IMR-90 (cell line): ENCODE data around the gene SHISA2. TPM values are rescaled to one million over a fixed set of nuclear protein-coding genes. Genes with fewer than 3 reads are reported as not detected.

Source experiments
- ATAC-seq: fragments of 200-7000 bp; cut with Tn5 transposase; 2 replicates; pipeline ENCODE4 v1.9.1; 2020; ENCODE audit warnings: low read depth, mild to moderate bottlenecking, moderate library complexity
- BruUV-seq: library from RNA; stranded (reverse); fragments of 400-500 nt; replicated peaks from 2 replicates; lab custom pipeline; 2021; lab: Mats Ljungman, UMichigan
- CTCF ChIA-PET: fragments of 300-600 bp; formaldehyde crosslinking; extraction: SDS; loops from one replicate; lab custom pipeline; 2021; ENCODE audit warnings: antibody characterized with exemption; lab: Yijun Ruan, JAX
- POLR2A ChIA-PET: fragments of 300-600 bp; sonication (Branson Sonifier 250); formaldehyde crosslinking; loops from one replicate; lab custom pipeline; 2022; ENCODE audit warnings: antibody characterized with exemption; ENCODE audit not compliant: unreplicated experiment; lab: Charles Lee
- DNase-seq: peaks from one replicate; pipeline ENCODE4 v3.0.0; 2013
- H2AFZ ChIP-seq: replicated peaks from 2 replicates; pipeline ENCODE3; 2013; ENCODE audit warnings: low read length, mild to moderate bottlenecking; ENCODE audit not compliant: poor library complexity
- H2AK5ac ChIP-seq: 2 replicates; pipeline ENCODE4 v1.6.1; 2013; ENCODE audit warnings: low read depth, low read length, inconsistent platforms
- H2AK9ac ChIP-seq: replicated peaks from 2 replicates; pipeline ENCODE3; 2013; ENCODE audit warnings: mild to moderate bottlenecking, low read depth, low read length, moderate library complexity; ENCODE audit not compliant: poor library complexity
- H2BK120ac ChIP-seq: 2 replicates; pipeline ENCODE4 v1.6.1; 2013; ENCODE audit warnings: low read depth, low read length, inconsistent platforms
- H2BK15ac ChIP-seq: 3 replicates; pipeline ENCODE4 v1.6.1; 2013; ENCODE audit warnings: low read depth, low read length, inconsistent platforms
- H2BK20ac ChIP-seq: 2 replicates; pipeline ENCODE4 v1.6.1; 2013; ENCODE audit warnings: low read depth, mild to moderate bottlenecking, inconsistent platforms, low read length, moderate library complexity
- H2BK5ac ChIP-seq: 2 replicates; pipeline ENCODE4 v1.6.1; 2013; ENCODE audit warnings: mild to moderate bottlenecking, low read depth, low read length, inconsistent platforms; ENCODE audit not compliant: poor library complexity, severe bottlenecking
- H3K14ac ChIP-seq: replicated peaks from 2 replicates; pipeline ENCODE4 v1.6.1; 2013; ENCODE audit warnings: low read depth, low read length, inconsistent platforms
- H3K18ac ChIP-seq: 2 replicates; pipeline ENCODE4 v1.6.1; 2013; ENCODE audit warnings: low read depth, low read length, control low read depth
- H3K23ac ChIP-seq: 2 replicates; pipeline ENCODE4 v1.6.1; 2013; ENCODE audit warnings: low read depth, low read length, inconsistent platforms
- H3K27ac ChIP-seq: 2 replicates; pipeline ENCODE4 v1.5.1; 2013; ENCODE audit warnings: mild to moderate bottlenecking, control low read depth, low read length; ENCODE audit not compliant: insufficient read depth
- H3K27me3 ChIP-seq: 2 replicates; pipeline ENCODE4 v1.6.1; 2013; ENCODE audit warnings: low read length; ENCODE audit not compliant: control insufficient read depth, insufficient read depth
- H3K36me3 ChIP-seq: 2 replicates; pipeline ENCODE4 v1.6.1; 2013; ENCODE audit warnings: low read length, mixed read lengths; ENCODE audit not compliant: control insufficient read depth, insufficient read depth
- H3K4ac ChIP-seq: 2 replicates; pipeline ENCODE4 v1.6.1; 2013; ENCODE audit warnings: low read depth, low read length, inconsistent platforms
- H3K4me1 ChIP-seq: 2 replicates; pipeline ENCODE4 v1.6.1; 2013; ENCODE audit warnings: low read length, mixed read lengths; ENCODE audit not compliant: control insufficient read depth, insufficient read depth
- H3K4me2 ChIP-seq: 2 replicates; pipeline ENCODE4 v1.6.1; 2013; ENCODE audit warnings: low read depth, mild to moderate bottlenecking, control low read depth, low read length, moderate library complexity
- H3K4me3 ChIP-seq: 2 replicates; pipeline ENCODE4 v1.5.1; 2013; ENCODE audit warnings: low read depth, mild to moderate bottlenecking, control low read depth, low read length, moderate library complexity; ENCODE audit not compliant: insufficient read depth
- H3K56ac ChIP-seq: 2 replicates; pipeline ENCODE4 v1.6.1; 2013; ENCODE audit warnings: low read length, inconsistent platforms; ENCODE audit not compliant: insufficient read depth; ENCODE audit errors: extremely low read depth
- H3K79me1 ChIP-seq, 2 experiments: 2 replicates each; pipeline ENCODE4 v1.6.1; 2013; ENCODE audit warnings: low read length in 2 of 2, inconsistent platforms in 1 of 2, low read depth in 1 of 2
- H3K9ac ChIP-seq: 2 replicates; pipeline ENCODE4 v1.6.1; 2013; ENCODE audit warnings: low read depth, low read length, control low read depth
- H3K9me1 ChIP-seq: 2 replicates; pipeline ENCODE4 v1.6.1; 2013; ENCODE audit warnings: low read length, inconsistent platforms; ENCODE audit not compliant: insufficient read depth
- H3K9me3 ChIP-seq: 2 replicates; pipeline ENCODE4 v1.6.1; 2013; ENCODE audit warnings: low read length; ENCODE audit not compliant: control insufficient read depth, insufficient read depth
- H4K20me1 ChIP-seq: 2 replicates; pipeline ENCODE4 v1.6.1; 2013; ENCODE audit warnings: low read length, inconsistent platforms; ENCODE audit not compliant: insufficient read depth
- H4K5ac ChIP-seq: 2 replicates; pipeline ENCODE4 v1.6.1; 2013; ENCODE audit warnings: mild to moderate bottlenecking, low read depth, low read length, control low read depth
- H4K8ac ChIP-seq, 2 experiments: 2 replicates each; pipeline ENCODE4 v1.6.1; 2013; ENCODE audit warnings: low read depth in 2 of 2, low read length in 2 of 2, control low read depth in 1 of 2, inconsistent platforms in 1 of 2
- H4K91ac ChIP-seq: 2 replicates; pipeline ENCODE4 v1.6.1; 2013; ENCODE audit warnings: low read depth, low read length, inconsistent platforms; ENCODE audit not compliant: insufficient read depth
- CHD1 ChIP-seq: IDR thresholded peaks from 2 replicates; pipeline ENCODE4 v1.6.1; 2012; ENCODE audit warnings: low read depth, low read length, improper control_type of control experiment
- FOS ChIP-seq: fragments of 150-350 bp; IDR thresholded peaks from 2 replicates; pipeline ENCODE4 v1.6.1; 2016; ENCODE audit warnings: low read depth, low read length
- MAZ ChIP-seq: IDR thresholded peaks from 2 replicates; pipeline ENCODE4 v1.6.1; 2012; ENCODE audit warnings: low read depth, mild to moderate bottlenecking, low read length, improper control_type of control experiment, moderate library complexity, borderline replicate concordance
- NFE2L2 ChIP-seq: fragments of 150-350 bp; IDR thresholded peaks from 2 replicates; pipeline ENCODE4 v1.6.1; 2016; ENCODE audit warnings: low read depth, mild to moderate bottlenecking, low read length
- POLR2A ChIP-seq: IDR thresholded peaks from 2 replicates; pipeline ENCODE4 v1.6.1; 2012; ENCODE audit warnings: mild to moderate bottlenecking, low read depth, low read length
- RAD21 ChIP-seq: IDR thresholded peaks from 2 replicates; pipeline ENCODE4 v1.6.1; 2012; ENCODE audit warnings: low read length, improper control_type of control experiment
- RFX5 ChIP-seq: IDR thresholded peaks from 2 replicates; pipeline ENCODE4 v1.8.0; 2012; ENCODE audit warnings: low read depth, mild to moderate bottlenecking, low read length, moderate library complexity
- SMC3 ChIP-seq: fragments of 150-350 bp; IDR thresholded peaks from 2 replicates; pipeline ENCODE4 v1.6.1; 2016; ENCODE audit warnings: low read depth, mild to moderate bottlenecking, antibody characterized with exemption, low read length, moderate library complexity
- WGBS, 2 experiments: methylation state at CpG; one replicate each; pipeline versions ENCODE4 v1.1.5 to v1.1.7; 2013; ENCODE audit warnings: missing lambda C conversion rate in 2 of 2; ENCODE audit not compliant: insufficient read length in 1 of 2; ENCODE audit errors: extremely low coverage in 2 of 2; 5-methylcytosine and 5-hydroxymethylcytosine counted together
- dilution Hi-C: fragments of 300-500 bp; cut with HindIII; formaldehyde crosslinking; loops from one replicate; pipeline ENCODE4 v1.14.3; 2018; ENCODE audit warnings: low sequenced_read_pairs; ENCODE audit not compliant: unreplicated experiment
- in situ Hi-C: fragments of 300-500 bp; cut with MboI; formaldehyde crosslinking; loops from 3 replicates; pipeline ENCODE4 v1.14.3; 2019; ENCODE audit warnings: low sequenced_read_pairs, inconsistent platforms, mixed read lengths
- intact Hi-C: fragments of 100-400 bp; cut with micrococcal nuclease; formaldehyde crosslinking; loops from 2 replicates; pipeline ENCODE4 v1.10.0; 2022
- polyA plus RNA-seq, 3 experiments: library from polyadenylated mRNA; depleted of rRNA; stranded (reverse); fragments of >200 nt; gene quantifications; 2 replicates each; pipeline ENCODE4 v1.2.3, GENCODE V29; 2012; ENCODE audit warnings: low replicate concordance in 1 of 3
- total RNA-seq: library from RNA; depleted of rRNA; stranded (reverse); fragments of >200 nt; gene quantifications from 2 replicates; pipeline ENCODE4 v1.2.3, GENCODE V29; 2012; rRNA removed
- TF ChIP-seq, protein P1 (sequence below): fragments of 150-350 bp; IDR thresholded peaks from 2 replicates; pipeline ENCODE4 v1.6.1; 2017; ENCODE audit warnings: mild to moderate bottlenecking, antibody characterized with exemption, low read length, low read depth

The SHISA2 gene
- total and polyA plus RNA-seq, 2 of the 4 experiments (the other 2 are of a cell fraction): not detected

DNA sequence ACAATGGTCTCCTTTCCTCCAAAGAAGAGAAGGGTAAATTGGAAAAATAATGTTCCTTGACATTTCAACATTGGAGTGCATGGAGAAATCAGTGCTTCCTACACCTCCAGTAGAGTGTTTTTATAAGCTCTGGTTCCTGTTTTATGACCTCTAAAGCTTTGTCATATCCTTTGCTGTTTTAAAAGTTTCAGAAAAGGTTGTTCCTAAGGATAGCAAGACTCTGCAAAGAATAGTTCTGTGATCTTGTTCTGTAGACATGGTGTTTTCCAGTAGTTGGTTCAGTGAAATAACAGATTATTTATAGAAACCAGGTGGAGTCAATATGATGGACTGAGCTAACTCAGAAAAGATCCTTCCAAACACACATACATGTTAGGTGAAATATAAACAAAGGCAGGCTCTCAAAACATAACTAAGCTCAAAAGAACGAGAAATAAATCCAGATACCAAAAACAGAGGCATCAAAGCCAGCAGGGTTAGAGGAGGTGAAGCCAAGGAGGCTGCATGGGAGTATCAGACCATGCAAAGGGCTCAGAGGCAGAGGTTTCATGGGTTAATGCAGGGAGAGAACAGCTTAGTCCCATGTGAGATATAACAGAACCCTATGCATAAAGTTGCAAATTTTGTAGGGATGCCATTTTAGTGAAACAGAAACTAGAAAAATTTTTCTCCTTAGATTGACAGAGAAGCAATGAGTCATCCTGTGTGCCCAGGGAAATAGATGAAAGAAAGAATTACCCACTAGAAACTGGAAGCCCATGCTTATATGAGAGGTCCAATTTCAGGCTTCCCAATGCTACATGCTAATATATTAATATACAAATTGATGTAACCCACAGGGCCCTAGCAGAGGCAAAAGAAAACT lies 44.3 kb downstream of the SHISA2 start:
- H2AK9ac ChIP-seq: no peak overlapping the region
- ATAC-seq: no peak
- H2AFZ ChIP-seq: no peak overlapping the region
- no TSS peak for BruUV-seq
- no peak overlapping the region for H4K91ac ChIP-seq
- H4K5ac ChIP-seq: no peak overlapping the region
- H4K8ac ChIP-seq: no peak overlapping the region
- no peaks in the 10 kb centered on the region for H3K79me1 ChIP-seq
- in situ Hi-C loops (no loop called here), dilution Hi-C loops (no loop called here), intact Hi-C loops (no loop called here)
- H3K4me1 ChIP-seq: no peaks in the 10 kb centered on the region
- no peak for DNase-seq
- no peaks in the 10 kb centered on the region for H3K9me3 ChIP-seq
- no peak overlapping the region for H3K56ac ChIP-seq
- H3K4me3 ChIP-seq: no peak overlapping the region
- no peak overlapping the region for H2BK15ac ChIP-seq
- no peak overlapping the region for H3K27ac ChIP-seq
- H3K36me3 ChIP-seq: no peaks in the 10 kb centered on the region
- no peak overlapping the region for H3K14ac ChIP-seq
- ChIA-PET CTCF (no interaction called here), POLR2A (no interaction called here)
- H2AK5ac ChIP-seq: no peak overlapping the region
- no peak overlapping the region for H3K4ac ChIP-seq
- H3K23ac ChIP-seq: no peak overlapping the region
- H3K9ac ChIP-seq: no peak overlapping the region
- no peaks in the 10 kb centered on the region for H3K9me1 ChIP-seq
- H2BK5ac ChIP-seq: no peak overlapping the region
- H3K18ac ChIP-seq: no peak overlapping the region
- no peak overlapping the region for H2BK20ac ChIP-seq
- no peak for TF ChIP-seq CHD1
- no peak for TF ChIP-seq POLR2A
- TF ChIP-seq RFX5: no peak
- TF ChIP-seq MAZ: no peak
- TF ChIP-seq, protein P1, sequence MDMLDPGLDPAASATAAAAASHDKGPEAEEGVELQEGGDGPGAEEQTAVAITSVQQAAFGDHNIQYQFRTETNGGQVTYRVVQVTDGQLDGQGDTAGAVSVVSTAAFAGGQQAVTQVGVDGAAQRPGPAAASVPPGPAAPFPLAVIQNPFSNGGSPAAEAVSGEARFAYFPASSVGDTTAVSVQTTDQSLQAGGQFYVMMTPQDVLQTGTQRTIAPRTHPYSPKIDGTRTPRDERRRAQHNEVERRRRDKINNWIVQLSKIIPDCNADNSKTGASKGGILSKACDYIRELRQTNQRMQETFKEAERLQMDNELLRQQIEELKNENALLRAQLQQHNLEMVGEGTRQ: no peak
- no peak for TF ChIP-seq NFE2L2
- TF ChIP-seq RAD21: no peak
- TF ChIP-seq FOS: no peak
- TF ChIP-seq SMC3: no peak
- no peaks in the 10 kb centered on the region for H3K27me3 ChIP-seq
- no peak overlapping the region for H3K4me2 ChIP-seq
- no peak overlapping the region for H2BK120ac ChIP-seq
- no peaks in the 10 kb centered on the region for H4K20me1 ChIP-seq
- WGBS, 2 experiments: no CpG with 5 or more reads among the region's 1 CpG

Other genes with a start within 250 kb of the SHISA2 start
- gene RNF6, start 170.3 kb upstream of the SHISA2 start, total RNA-seq: 33.3 and 51.1 TPM in 2 replicates
- gene RNF6, start 170.3 kb upstream of the SHISA2 start, polyA plus RNA-seq (2012; rRNA removed): 19.7 and 22.9 TPM in 2 replicates
- gene CDK8, start 202.1 kb upstream of the SHISA2 start, total RNA-seq: 19.0 and 21.9 TPM in 2 replicates
- 13.5 and 15.4 TPM in 2 replicates for gene CDK8, start 202.1 kb upstream of the SHISA2 start, polyA plus RNA-seq (2012; rRNA removed)